SH-SY5Y (cell line): ENCODE measurements around the gene ETV5.

ENCODE experiments used
- GATA2 ChIP-seq: IDR thresholded peaks from 2 replicates; pipeline ENCODE4 v1.6.1; 2011; ENCODE audit warnings: mild to moderate bottlenecking, low read depth, low read length
- GATA3 ChIP-seq: IDR thresholded peaks from 2 replicates; pipeline ENCODE4 v1.6.1; 2011; ENCODE audit warnings: low read depth, mild to moderate bottlenecking, low read length, moderate library complexity

DNA sequence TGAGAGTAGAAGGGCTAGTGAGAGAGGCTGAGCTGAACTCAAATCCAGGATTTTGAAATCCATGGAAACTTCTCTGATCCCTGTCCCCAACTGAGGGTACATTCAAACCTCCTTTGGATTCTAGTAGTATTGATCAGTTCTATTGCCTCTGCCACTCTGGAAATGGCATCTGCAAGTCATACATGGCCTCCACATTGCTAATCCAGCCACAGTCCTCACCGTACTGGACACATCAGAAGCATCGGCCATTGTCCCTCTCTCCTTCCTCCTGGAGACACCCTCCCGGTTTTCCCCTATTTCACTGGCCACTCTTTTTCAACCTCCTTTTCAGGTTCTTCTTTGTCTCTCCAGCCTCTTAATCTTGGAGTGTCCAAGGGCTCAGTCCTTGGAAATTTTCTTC, 66.9 kb downstream of the ETV5 start:
- no peak for TF ChIP-seq GATA2
- TF ChIP-seq GATA3: no peak
